Ovary (tissue), 3 donors: ENCODE results near the gene WDR35.

Experiments used
- EP300 ChIP-seq: sonication (generic); formaldehyde crosslinking; IDR thresholded peaks from one replicate; pipeline ENCODE4 v1.6.1; 2017; ENCODE audit warnings: antibody characterized with exemption
- TF ChIP-seq, protein P1 (sequence below), 3 donors: fragments of 450-650 bp in 2 of 3; fragments of 200-600 bp in 1 of 3; IDR thresholded peaks; one replicate each; pipeline versions ENCODE4 v1.5.1 to v1.8.0; 2016 to 2022; ENCODE audit warnings: antibody characterized with exemption in 3 of 3, mild to moderate bottlenecking in 1 of 3
- donor health status: DM: no; HTN: no; CAD: no.

DNA sequence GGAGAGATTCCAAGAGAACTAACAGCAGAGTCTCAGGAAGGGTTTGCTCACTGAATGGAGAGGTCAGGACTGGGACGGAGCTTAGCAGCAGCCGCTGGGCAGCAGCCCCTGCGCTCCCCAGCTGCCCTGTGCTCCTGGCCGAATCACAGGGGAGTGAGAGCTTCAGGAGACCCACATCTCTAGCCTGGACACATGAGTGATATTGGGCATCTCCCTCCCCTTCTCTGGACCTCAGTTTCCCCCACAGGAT lies 22.1 kb upstream of the WDR35 start:
- no peak for TF ChIP-seq EP300
- TF ChIP-seq, protein P1, sequence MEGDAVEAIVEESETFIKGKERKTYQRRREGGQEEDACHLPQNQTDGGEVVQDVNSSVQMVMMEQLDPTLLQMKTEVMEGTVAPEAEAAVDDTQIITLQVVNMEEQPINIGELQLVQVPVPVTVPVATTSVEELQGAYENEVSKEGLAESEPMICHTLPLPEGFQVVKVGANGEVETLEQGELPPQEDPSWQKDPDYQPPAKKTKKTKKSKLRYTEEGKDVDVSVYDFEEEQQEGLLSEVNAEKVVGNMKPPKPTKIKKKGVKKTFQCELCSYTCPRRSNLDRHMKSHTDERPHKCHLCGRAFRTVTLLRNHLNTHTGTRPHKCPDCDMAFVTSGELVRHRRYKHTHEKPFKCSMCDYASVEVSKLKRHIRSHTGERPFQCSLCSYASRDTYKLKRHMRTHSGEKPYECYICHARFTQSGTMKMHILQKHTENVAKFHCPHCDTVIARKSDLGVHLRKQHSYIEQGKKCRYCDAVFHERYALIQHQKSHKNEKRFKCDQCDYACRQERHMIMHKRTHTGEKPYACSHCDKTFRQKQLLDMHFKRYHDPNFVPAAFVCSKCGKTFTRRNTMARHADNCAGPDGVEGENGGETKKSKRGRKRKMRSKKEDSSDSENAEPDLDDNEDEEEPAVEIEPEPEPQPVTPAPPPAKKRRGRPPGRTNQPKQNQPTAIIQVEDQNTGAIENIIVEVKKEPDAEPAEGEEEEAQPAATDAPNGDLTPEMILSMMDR (IDR thresholded peaks at IDR 0.05): no peak
